Epithelial cell of esophagus (primary cell): ENCODE data around the gene HAVCR2.

Source experiments
- DNase-seq: peaks from one replicate; pipeline ENCODE4 v3.0.0; 2010; ENCODE audit warnings: low read depth
- H3K4me3 ChIP-seq: 2 replicates; pipeline ENCODE4 v1.5.1; 2011; ENCODE audit warnings: mild to moderate bottlenecking, low read length, control low read depth
- TF ChIP-seq, protein P1 (sequence below): IDR thresholded peaks from 2 replicates; pipeline ENCODE4 v1.5.1; 2011; ENCODE audit warnings: low read depth, mild to moderate bottlenecking, low read length, control low read depth, inconsistent platforms; ENCODE audit not compliant: insufficient read depth; ENCODE audit errors: missing control alignments

Gene HAVCR2

DNA sequence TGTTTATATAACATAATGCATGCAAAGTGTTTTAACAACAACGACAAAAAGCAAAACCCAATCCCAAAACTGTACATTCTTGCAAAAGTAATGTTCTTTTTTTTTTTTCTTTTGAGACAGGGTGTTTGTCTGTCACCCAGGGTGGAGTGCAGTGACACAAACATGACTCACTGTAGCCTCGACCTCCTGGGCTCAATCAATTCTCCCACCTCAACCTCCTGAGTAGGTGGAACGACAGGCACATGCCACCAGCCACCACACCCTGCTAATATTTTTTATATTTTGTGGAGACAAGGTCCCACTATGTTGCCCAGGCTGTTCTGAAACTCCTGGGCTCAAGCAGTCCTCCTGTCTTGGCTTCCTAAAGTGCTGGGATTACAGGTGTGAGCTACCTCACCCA lies 36.3 kb downstream of the HAVCR2 start:
- no peak overlapping the region for H3K4me3 ChIP-seq
- no peak for DNase-seq
- TF ChIP-seq, protein P1, sequence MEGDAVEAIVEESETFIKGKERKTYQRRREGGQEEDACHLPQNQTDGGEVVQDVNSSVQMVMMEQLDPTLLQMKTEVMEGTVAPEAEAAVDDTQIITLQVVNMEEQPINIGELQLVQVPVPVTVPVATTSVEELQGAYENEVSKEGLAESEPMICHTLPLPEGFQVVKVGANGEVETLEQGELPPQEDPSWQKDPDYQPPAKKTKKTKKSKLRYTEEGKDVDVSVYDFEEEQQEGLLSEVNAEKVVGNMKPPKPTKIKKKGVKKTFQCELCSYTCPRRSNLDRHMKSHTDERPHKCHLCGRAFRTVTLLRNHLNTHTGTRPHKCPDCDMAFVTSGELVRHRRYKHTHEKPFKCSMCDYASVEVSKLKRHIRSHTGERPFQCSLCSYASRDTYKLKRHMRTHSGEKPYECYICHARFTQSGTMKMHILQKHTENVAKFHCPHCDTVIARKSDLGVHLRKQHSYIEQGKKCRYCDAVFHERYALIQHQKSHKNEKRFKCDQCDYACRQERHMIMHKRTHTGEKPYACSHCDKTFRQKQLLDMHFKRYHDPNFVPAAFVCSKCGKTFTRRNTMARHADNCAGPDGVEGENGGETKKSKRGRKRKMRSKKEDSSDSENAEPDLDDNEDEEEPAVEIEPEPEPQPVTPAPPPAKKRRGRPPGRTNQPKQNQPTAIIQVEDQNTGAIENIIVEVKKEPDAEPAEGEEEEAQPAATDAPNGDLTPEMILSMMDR: no peak

DNA sequence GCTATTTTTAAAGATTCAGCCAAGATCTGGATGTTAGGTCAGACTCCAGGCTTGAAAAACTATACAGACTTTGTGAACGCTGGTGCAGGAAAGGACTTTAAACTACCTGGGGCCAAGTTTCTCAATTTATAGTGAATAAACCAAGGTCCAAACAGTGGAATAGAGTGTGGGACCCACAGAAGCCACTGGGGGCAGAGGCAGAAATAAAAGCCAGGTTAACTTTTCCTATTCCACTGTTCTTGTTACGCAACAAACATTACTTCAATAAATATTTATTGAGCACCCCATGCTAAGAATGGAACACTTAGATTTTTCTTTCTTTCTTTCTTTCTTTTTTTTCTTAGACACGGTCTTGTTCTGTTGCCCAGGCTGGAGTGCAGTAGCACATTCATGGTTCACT lies 38.9 kb downstream of the HAVCR2 start:
- H3K4me3 ChIP-seq: no peak overlapping the region
- DNase-seq: no peak
- TF ChIP-seq, protein P1: no peak

DNA sequence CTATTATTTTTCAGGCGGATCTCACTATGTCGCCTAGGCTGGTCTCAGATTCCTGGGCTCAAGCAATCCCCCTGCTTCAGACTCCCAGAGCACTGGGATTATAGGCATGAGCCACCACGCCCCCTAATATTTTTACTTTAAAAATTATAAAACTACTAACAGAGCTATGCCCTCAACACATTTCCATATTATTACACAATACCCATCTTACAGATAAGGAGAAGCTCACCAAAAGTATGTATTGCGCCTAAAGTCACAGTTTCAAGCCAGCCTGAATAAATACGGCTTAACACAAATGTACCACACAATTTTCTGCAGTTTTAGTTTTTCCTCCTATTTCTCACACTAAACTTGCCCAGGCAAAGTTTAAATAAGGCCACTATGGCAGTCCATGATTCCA lies 40.1 kb downstream of the HAVCR2 start:
- TF ChIP-seq, protein P1: no peak
- DNase-seq: no peak
- no peak overlapping the region for H3K4me3 ChIP-seq

DNA sequence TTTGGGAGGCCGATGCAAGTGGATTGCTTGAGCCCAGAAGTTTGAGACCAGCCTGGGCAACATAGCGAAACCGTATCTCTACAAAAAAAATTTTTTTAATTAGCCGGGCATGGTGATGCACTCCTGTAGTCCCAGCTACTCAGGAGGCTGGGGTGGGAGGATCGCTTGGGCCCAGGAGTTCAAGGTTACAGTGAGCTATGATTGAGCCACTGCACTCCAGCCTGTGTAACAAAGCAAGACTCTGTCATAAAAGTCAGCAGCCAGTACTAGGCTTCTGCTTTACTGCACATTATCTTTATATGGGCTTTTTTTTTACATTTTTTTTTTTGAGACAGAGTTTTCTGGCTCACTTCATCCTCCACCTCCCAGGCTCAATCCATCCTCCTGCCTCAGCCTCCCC lies 40.5 kb downstream of the HAVCR2 start:
- DNase-seq: no peak
- no peak overlapping the region for H3K4me3 ChIP-seq
- TF ChIP-seq, protein P1: no peak

DNA sequence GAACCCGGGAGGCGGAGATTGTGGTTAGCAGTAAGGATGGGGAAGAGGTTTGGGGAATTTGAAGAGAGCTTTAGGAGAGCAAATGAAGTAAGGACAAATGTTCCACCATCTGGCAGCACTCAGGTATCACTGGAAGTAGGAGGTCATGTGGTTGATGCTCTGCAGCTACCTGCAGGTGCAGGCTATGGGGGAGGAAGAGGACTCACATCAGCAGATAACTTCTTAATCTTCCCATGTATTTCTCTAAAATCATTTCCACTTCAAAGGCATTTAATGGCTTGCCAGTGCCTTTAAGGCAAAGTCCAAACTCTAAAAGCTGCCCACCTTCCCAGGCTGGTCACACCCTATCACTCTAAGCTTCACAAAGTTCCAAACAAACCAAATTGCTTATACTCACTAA lies 41.8 kb downstream of the HAVCR2 start:
- no peak overlapping the region for H3K4me3 ChIP-seq
- DNase-seq: no peak
- TF ChIP-seq, protein P1: no peak

DNA sequence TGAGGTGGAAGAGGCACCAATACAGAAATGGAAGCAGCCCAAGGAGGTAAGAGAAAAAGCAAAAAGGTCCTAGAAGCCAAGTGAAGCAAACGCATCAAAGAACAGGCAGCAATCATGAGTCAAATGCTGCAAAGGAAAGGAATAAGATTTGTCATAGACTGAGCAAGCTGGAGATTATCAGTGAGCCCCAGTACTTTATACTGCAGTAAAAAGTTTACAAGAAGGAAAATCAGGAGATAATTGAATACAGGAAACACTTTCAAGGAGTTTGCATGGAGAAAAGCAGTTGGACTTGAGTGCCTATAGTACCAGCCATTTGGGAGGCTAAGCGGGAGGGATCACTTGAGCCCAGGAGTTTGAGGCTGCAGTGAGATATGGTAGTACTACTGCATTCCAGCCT lies 42.8 kb downstream of the HAVCR2 start:
- TF ChIP-seq, protein P1: no peak
- no peak overlapping the region for H3K4me3 ChIP-seq
- no peak for DNase-seq

DNA sequence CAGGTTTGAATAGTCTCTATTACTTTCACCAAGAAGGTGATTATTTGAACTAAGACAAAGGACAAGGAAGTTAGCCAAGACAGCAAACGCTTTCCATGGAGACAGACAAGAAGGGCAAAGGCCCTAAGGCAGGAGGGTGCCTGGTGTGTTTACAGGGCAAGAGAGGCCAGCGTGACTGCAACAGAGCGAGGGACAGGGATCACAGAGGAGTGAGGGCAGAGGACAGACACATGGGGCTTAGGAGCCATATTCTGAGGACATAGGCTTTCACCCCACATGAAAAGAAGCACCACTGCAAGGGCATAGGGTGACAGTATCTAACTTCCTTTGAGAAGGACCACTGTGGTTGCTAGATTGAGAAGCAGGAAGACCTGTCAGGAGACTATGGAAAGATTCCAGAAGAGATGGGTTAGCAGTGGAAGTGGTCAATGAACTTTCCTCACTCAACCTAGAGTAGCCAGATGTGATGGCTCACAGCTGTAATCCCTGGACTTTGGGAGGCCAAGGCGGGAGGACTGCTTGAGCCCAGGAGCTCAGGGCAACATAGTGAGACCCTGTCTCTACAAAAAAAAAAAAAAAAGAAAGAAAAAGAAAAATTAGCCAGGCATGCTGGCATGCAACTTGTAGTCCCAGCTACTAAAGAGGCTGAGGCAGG lies 44.9 kb downstream of the HAVCR2 start:
- DNase-seq: no peak
- TF ChIP-seq, protein P1: no peak
- no peak overlapping the region for H3K4me3 ChIP-seq
